Upper lobe of right lung (tissue), 1 donor: ENCODE data around the gene RFC5. TPM values are rescaled to one million over a fixed set of nuclear protein-coding genes. Genes with fewer than 3 reads are reported as not detected.
"Not testable (repeated sequence)": the region's sequence is repeated elsewhere in the genome, so short reads cannot be mapped to it uniquely, and the experiment has no call there.

Source experiments
- ATAC-seq: fragments of 200-7000 bp; cut with Tn5 transposase; one replicate; pipeline ENCODE4 v1.9.1; 2020; ENCODE audit warnings: mild to moderate bottlenecking, moderate library complexity
- DNase-seq: peaks from one replicate; pipeline ENCODE4 v3.0.0-alpha.2; 2020
- H3K27ac ChIP-seq: fragments of 200-600 bp; one replicate; pipeline ENCODE4 v1.8.0; 2022
- H3K27me3 ChIP-seq: fragments of 200-600 bp; one replicate; pipeline ENCODE4 v1.8.0; 2022; ENCODE audit warnings: mild to moderate bottlenecking
- H3K36me3 ChIP-seq: fragments of 200-600 bp; one replicate; pipeline ENCODE4 v1.8.0; 2022
- H3K4me1 ChIP-seq: fragments of 200-600 bp; one replicate; pipeline ENCODE4 v1.8.0; 2022
- H3K4me3 ChIP-seq: fragments of 200-600 bp; one replicate; pipeline ENCODE4 v1.8.0; 2022; ENCODE audit warnings: mild to moderate bottlenecking
- H3K9me3 ChIP-seq: fragments of 200-600 bp; one replicate; pipeline ENCODE4 v1.8.0; 2022
- CTCF ChIP-seq: fragments of 200-600 bp; IDR thresholded peaks from one replicate; pipeline ENCODE4 v1.8.0; 2022; ENCODE audit warnings: antibody characterized with exemption
- intact Hi-C: fragments of 100-400 bp; cut with DNase I; formaldehyde crosslinking; loops from one replicate; pipeline ENCODE4 v1.11.0; 2022
- total RNA-seq: library from RNA; stranded (reverse); fragmentation: NEBNext Ultra II Directional; extraction: Animal tissue kit (Norgen Biotek cat#: 25700); gene quantifications from one replicate; pipeline ENCODE4 v1.2.1, GENCODE V29; 2021
- donor health status: DM: no; HTN: yes; CAD: no; lungs with severe emphysema.

The RFC5 gene
- total RNA-seq, 1 donor from 2014 or later: 8.0 TPM

- no peak for DNase-seq
- intact Hi-C loops: no loop called here
- Histone ChIP-seq H3K9me3 (no peaks in the 10 kb centered on the region), H3K4me3 (no peak overlapping the region), H3K27ac (no peak overlapping the region), H3K4me1 (no peaks in the 10 kb centered on the region), H3K27me3 (no peaks in the 10 kb centered on the region), H3K36me3 (no peaks in the 10 kb centered on the region)
- TF ChIP-seq CTCF: no peak
- ATAC-seq: no peak
These were observed 17.8 kb upstream of the RFC5 start for GRCh38 chr12:117998719-117999118.

GRCh38 chr12:117999806-118000205, 16.7 kb upstream of the RFC5 start:
- H3K27ac ChIP-seq, H3K4me1 ChIP-seq, intact Hi-C loops, H3K36me3 ChIP-seq, H3K9me3 ChIP-seq, ATAC-seq, H3K27me3 ChIP-seq, DNase-seq, H3K4me3 ChIP-seq: not testable (repeated sequence)

GRCh38 chr12:118010903-118011302, 5.6 kb upstream of the RFC5 start:
- DNase-seq (no peak), ATAC-seq (no peak)
- no peak overlapping the region for H3K4me3 ChIP-seq
- intact Hi-C loops: no loop called here
- TF ChIP-seq CTCF: no peak
- no peaks in the 10 kb centered on the region for H3K27me3 ChIP-seq
- no peaks in the 10 kb centered on the region for H3K4me1 ChIP-seq
- H3K36me3 ChIP-seq: no peaks in the 10 kb centered on the region
- no peak overlapping the region for H3K27ac ChIP-seq
- no peaks in the 10 kb centered on the region for H3K9me3 ChIP-seq

GRCh38 chr12:118011377-118011776, 5.1 kb upstream of the RFC5 start:
- Histone ChIP-seq H3K36me3 (no peaks in the 10 kb centered on the region), H3K27ac (no peak overlapping the region), H3K4me1 (no peaks in the 10 kb centered on the region), H3K9me3 (no peaks in the 10 kb centered on the region), H3K4me3 (no peak overlapping the region), H3K27me3 (no peaks in the 10 kb centered on the region)
- intact Hi-C loops: no loop called here
- TF ChIP-seq CTCF: no peak
- ATAC-seq (no peak), DNase-seq (no peak)

- no peak for TF ChIP-seq CTCF
- intact Hi-C loops: no loop called here
- no peak for ATAC-seq
- Histone ChIP-seq H3K27ac (no peak overlapping the region), H3K27me3 (no peaks in the 10 kb centered on the region), H3K4me1 (peaks cover under 1% of the 10 kb centered on the region), H3K4me3 (no peak overlapping the region), H3K36me3 (no peaks in the 10 kb centered on the region), H3K9me3 (no peaks in the 10 kb centered on the region)
- DNase-seq: no peak
These were observed 4.5 kb upstream of the RFC5 start for GRCh38 chr12:118011961-118012360.

GRCh38 chr12:118013283-118013682, 3.2 kb upstream of the RFC5 start:
- no peaks in the 10 kb centered on the region for H3K27me3 ChIP-seq
- TF ChIP-seq CTCF: no peak
- intact Hi-C loops: no loop called here
- H3K4me1 ChIP-seq: peaks cover 10% of the 10 kb centered on the region
- DNase-seq (no peak), ATAC-seq (no peak)
- no peak overlapping the region for H3K4me3 ChIP-seq
- no peaks in the 10 kb centered on the region for H3K36me3 ChIP-seq
- no peaks in the 10 kb centered on the region for H3K9me3 ChIP-seq
- H3K27ac ChIP-seq: no peak overlapping the region
